RWPE2 (cell line): ENCODE results near the gene SIGLEC6.
A peak's percentile ranks its signal among the peaks of the same experiment; 100 is the strongest.

ENCODE experiments used
- ATAC-seq: fragments of 200-7000 bp; cut with Tn5 transposase; 3 replicates; pipeline ENCODE4 v1.9.1; 2021; ENCODE audit warnings: low read depth
- DNase-seq: peaks from one replicate; pipeline ENCODE4 v3.0.0-alpha.2; 2020; ENCODE audit warnings: low spot score
- H3K27ac ChIP-seq: fragments of 450-650 bp; 2 replicates; pipeline ENCODE4 v1.5.1; 2017; ENCODE audit warnings: mild to moderate bottlenecking; ENCODE audit not compliant: poor library complexity, severe bottlenecking
- H3K27me3 ChIP-seq: fragments of 250-450 bp; sonication (Bioruptor Pico); 2 replicates; pipeline ENCODE4 v1.5.1; 2021; ENCODE audit warnings: mild to moderate bottlenecking, moderate library complexity; ENCODE audit not compliant: insufficient read depth, poor library complexity, severe bottlenecking
- H3K36me3 ChIP-seq: fragments of 250-450 bp; sonication (Bioruptor Pico); 2 replicates; pipeline ENCODE4 v1.5.1; 2020; ENCODE audit warnings: low read depth, mild to moderate bottlenecking, moderate library complexity
- H3K4me1 ChIP-seq: fragments of 250-450 bp; sonication (Bioruptor Pico); 2 replicates; pipeline ENCODE4 v1.5.1; 2021; ENCODE audit warnings: mild to moderate bottlenecking, moderate library complexity; ENCODE audit not compliant: insufficient read depth, poor library complexity, severe bottlenecking
- H3K4me3 ChIP-seq: fragments of 250-450 bp; sonication (Bioruptor Pico); 2 replicates; pipeline ENCODE4 v1.5.1; 2021; ENCODE audit warnings: mild to moderate bottlenecking, moderate library complexity; ENCODE audit not compliant: severe bottlenecking
- H3K9me3 ChIP-seq: fragments of 250-450 bp; sonication (Bioruptor Pico); 2 replicates; pipeline ENCODE4 v1.5.1; 2021; ENCODE audit warnings: mild to moderate bottlenecking, moderate library complexity; ENCODE audit not compliant: severe bottlenecking
- TF ChIP-seq, protein P1 (sequence below): fragments of 450-650 bp; IDR thresholded peaks from one replicate; pipeline ENCODE4 v1.5.1; 2017; ENCODE audit warnings: mild to moderate bottlenecking, moderate library complexity; ENCODE audit not compliant: poor library complexity, severe bottlenecking

SIGLEC6 gene

DNA sequence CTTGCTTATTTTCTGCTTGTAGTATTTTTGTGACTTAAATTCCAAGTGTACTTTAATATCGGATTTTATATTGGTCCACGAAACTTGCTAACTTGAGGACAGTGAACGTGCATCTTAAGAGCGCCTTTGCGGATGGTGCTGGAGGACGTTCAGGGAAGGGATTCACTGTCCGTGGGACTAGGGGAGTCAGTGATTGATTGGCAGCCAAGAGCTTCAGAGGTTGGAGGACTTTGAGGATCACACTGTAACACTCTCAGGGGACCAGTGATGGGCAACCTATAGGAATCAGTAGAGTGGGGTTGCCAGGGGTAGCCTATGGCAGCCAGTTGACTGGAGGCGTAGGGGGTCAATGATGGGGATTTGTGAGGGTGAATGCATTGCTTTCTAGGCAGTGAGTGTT, 40.1 kb upstream of the SIGLEC6 start:
- DNase-seq (no peak), ATAC-seq (no peak)
- peaks cover 5% of the 10 kb centered on the region for H3K4me1 ChIP-seq
- H3K27me3 ChIP-seq: peaks cover 9% of the 10 kb centered on the region
- no peaks in the 10 kb centered on the region for H3K9me3 ChIP-seq
- no peak overlapping the region for H3K27ac ChIP-seq
- H3K4me3 ChIP-seq: peak overlapping the region; percentile 48
- TF ChIP-seq, protein P1, sequence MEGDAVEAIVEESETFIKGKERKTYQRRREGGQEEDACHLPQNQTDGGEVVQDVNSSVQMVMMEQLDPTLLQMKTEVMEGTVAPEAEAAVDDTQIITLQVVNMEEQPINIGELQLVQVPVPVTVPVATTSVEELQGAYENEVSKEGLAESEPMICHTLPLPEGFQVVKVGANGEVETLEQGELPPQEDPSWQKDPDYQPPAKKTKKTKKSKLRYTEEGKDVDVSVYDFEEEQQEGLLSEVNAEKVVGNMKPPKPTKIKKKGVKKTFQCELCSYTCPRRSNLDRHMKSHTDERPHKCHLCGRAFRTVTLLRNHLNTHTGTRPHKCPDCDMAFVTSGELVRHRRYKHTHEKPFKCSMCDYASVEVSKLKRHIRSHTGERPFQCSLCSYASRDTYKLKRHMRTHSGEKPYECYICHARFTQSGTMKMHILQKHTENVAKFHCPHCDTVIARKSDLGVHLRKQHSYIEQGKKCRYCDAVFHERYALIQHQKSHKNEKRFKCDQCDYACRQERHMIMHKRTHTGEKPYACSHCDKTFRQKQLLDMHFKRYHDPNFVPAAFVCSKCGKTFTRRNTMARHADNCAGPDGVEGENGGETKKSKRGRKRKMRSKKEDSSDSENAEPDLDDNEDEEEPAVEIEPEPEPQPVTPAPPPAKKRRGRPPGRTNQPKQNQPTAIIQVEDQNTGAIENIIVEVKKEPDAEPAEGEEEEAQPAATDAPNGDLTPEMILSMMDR: no peak
- H3K36me3 ChIP-seq: peaks cover 34% of the 10 kb centered on the region

DNA sequence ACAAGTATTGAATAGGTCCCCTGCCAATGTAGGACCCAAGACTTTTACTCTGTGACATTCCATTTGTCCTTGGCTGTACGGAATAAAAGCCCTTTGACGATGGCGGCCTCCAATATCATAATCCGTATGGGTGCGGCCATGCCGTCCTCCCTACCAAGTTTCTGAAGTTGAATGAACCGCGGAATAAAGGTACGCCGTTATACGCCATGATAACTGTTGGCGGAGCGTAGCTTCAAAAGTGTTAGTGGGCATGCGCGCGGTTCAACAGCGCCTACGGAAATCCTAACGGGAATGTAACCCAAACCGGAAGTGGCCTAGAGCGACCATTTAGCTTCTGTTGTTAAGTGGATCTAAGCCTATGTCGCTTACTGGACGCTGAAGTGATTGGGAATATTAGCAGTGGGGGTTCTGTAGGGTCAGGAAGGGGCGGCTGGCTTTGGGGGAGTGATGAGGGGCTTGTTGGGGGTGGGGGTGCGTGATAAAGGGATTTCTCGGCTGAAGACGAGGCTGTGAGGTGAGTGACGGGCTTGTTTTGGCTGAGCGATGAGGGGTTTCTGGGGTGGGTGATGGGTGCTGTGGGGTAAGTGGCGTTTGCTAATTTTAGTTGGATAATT, 39.6 kb upstream of the SIGLEC6 start, which contains the start of gene ZNF175:
TSS of gene ZNF175 (plus strand) at position 322 of the 614 bp plus-strand sequence. CDS start 2,047 bp downstream, outside the sequence.
- Histone ChIP-seq H3K4me1 (peaks cover 5% of the 10 kb centered on the region), H3K27me3 (peaks cover 11% of the 10 kb centered on the region), H3K4me3 (peak within 1 kb of the TSS; percentile 48), H3K9me3 (no peaks in the 10 kb centered on the region), H3K36me3 (peaks cover 33% of the 10 kb centered on the region), H3K27ac (no peak within 1 kb of the TSS)
- peak; percentile 76 for DNase-seq
- TF ChIP-seq, protein P1: no peak
- ATAC-seq: peak; percentile 95

DNA sequence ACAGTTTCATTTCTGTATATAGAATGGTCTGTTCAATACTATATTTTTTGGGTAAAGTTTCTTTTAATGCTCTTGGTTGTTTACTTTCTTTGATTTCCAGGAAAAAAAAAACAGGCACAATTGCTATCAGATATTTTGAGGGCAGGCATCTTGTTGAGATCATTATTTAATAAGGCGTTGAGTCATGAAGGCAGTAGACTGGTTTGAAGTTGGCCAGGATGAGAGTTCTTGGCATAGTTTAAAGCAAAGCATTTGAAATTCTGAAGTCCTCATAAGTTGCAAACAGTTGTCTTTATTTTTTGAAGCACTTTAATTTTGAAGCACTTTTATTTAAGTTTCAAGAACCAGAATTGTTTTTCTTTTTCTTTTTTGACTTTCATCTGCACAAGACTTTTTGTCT, 37.0 kb upstream of the SIGLEC6 start:
- Histone ChIP-seq H3K27me3 (peaks cover 11% of the 10 kb centered on the region), H3K4me3 (no peak overlapping the region), H3K9me3 (no peaks in the 10 kb centered on the region), H3K36me3 (peaks cover 9% of the 10 kb centered on the region), H3K27ac (no peak overlapping the region), H3K4me1 (peaks cover 5% of the 10 kb centered on the region)
- TF ChIP-seq, protein P1: no peak
- ATAC-seq (no peak), DNase-seq (no peak)

DNA sequence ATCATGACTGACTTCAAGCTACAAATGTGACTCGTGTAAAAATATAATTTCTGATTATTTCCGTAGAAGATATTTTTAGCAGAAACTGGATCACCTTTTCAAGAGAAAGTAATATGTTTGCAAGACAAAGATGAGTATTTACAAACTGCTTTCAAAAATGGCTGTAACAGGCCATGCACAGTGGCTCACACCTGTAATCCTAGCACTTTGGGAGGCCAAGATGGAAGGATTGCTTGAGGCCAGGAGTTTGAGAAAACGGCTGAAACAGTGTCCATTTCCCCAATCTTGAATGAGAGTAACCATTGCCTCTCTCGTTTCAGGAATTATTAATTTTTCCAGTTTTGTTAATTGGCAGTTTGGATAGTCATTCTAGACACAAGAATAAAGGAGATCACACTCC, 36.1 kb upstream of the SIGLEC6 start:
- no peak for ATAC-seq

More for the DNA sequence above, 36.1 kb upstream of the SIGLEC6 start:
- H3K27me3 ChIP-seq: peaks cover 11% of the 10 kb centered on the region
- TF ChIP-seq, protein P1: no peak
- peaks cover under 1% of the 10 kb centered on the region; the same call in 1 of the 2 replicates for H3K36me3 ChIP-seq
- H3K27ac ChIP-seq: no peak overlapping the region
- H3K4me1 ChIP-seq: peaks cover 5% of the 10 kb centered on the region
- H3K4me3 ChIP-seq: no peak overlapping the region
- H3K9me3 ChIP-seq: no peaks in the 10 kb centered on the region
- no peak for DNase-seq
